Measurements from ENCODE around the gene ACVRL1. TPM values are rescaled to one million over a fixed set of nuclear protein-coding genes. Genes with fewer than 3 reads are reported as not detected.
"Not testable (repeated sequence)": the region's sequence is repeated elsewhere in the genome, so short reads cannot be mapped to it uniquely, and the experiment has no call there.

The ACVRL1 gene
- total and polyA plus RNA-seq, 2 donors, result 47.9 to 71.7 TPM

DNA sequence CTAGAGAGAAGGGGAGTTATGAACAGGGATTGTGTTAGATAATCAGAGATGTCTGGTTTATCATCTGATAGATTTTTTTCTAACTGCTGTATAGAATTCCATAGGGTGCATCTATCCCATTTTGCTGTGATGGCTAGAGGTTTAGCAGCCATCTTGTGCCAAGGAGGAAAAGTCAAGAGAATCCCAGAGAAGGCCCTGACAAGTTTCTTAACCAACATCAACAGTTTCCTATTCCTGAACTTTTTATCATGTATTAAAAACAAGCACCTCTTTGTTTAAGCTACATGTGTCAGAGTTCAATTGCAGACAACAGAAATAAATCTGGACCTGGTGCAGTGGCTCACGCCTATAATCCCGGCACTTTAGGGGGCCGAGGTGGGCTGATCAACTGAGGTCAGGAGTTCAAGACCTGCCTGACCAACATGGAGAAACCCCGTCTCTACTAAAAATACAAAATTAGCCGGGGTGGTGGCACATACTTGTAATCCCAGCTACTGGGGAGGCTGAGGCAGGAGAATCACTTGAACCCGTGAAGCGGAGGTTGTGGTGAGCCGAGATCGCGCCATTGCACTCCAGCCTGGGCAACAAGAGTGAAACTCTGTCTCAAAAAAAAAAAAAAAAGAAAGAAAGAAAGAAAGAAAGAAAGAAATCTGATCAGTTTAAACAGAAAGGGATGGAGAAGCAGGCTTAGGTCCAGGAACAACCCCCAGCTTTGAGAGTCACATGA, 21.8 kb upstream of the ACVRL1 start:
- not testable (repeated sequence) for H3K4me1 ChIP-seq (ENCODE audit: insufficient read depth); H3K4me3 ChIP-seq (ENCODE audit: low read depth, low read length); H3K36me3 ChIP-seq (ENCODE audit: insufficient read depth); H3K27ac ChIP-seq (ENCODE audit: low read depth); DNase-seq (ENCODE audit: extremely low spot score)
- WGBS, result 84% methylated on average over 10 of the region's 10 CpGs

DNA sequence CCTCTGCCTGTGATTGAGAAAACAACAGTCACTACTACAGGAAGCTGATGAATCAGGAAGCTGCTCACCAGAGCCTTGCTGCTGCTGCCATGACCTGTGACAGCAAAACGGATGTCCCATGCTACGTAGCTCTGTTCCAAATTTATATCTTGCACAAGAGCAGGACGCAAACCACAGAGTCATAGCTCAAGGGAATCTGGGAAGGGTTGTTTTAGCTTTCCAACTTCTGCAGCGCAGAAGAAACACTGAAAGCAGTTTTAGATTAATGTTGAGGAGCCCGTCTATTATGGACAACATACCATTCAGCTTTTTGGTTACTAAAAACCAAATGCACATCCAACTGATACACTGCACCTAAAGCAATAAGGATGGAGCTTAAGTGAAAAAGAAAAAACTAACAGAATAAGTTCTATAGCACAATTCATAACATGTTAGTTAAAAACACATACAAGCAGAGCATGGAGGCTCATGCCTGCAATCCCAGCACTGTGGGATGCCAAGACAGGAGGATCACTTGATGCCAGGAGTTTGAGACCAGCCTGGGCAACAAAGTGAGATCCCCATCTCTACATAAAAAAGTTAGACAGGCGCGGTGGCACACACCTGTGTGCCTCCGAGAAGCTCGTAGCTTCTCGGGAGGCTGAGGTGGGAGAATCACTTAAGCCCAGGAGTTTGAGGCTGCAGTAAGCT, 21.1 kb upstream of the ACVRL1 start:
- no peak for DNase-seq (ENCODE audit: extremely low spot score)
- WGBS, result 61% methylated on average over 10 of the region's 10 CpGs
- Histone ChIP-seq H3K4me1 (ENCODE audit: insufficient read depth) (no peaks in the 10 kb centered on the region), H3K27ac (ENCODE audit: low read depth) (no peak overlapping the region), H3K4me3 (ENCODE audit: low read depth, low read length) (no peak overlapping the region), H3K36me3 (ENCODE audit: insufficient read depth) (no peaks in the 10 kb centered on the region)

DNA sequence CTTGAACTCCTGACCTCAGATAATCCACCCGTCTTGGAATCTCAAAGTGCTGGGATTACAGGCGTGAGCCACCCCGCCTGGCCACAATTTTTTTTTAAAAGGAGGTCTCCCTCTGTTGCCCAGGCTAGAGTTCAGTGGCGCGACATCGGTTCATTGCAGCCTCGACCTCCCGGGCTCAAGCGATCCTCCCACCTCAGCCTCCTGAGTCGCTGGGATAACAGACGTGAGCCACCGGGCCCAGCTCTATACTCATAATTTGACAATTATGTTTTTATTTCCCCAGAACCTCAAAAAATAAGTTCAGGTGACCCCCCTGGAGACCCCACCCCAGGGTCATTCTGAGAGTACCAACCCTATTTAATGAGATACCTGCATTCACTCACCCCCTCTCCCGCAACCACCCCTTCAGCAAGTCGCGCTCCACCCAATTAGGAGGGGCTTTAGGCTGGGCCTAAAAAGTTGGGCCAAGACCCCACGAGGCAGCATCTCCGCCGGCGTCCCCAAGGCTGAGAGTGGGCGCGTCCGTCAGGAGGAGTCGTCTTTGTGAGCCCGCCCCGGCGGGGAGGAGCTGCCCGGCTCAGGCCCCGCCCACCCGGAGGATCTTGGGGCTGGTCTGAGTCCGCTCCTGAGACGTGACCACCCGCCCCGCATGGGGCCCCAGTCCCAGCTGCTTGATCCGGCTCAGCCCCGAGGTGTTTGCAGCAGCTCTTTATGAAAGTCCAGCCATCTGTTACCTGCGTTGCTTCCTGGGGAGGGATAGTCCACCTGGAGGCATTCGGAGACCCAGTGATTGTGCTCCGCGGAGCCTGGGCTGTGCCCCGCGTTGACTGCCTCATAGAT, 19.6 kb upstream of the ACVRL1 start, which contains the start of gene ANKRD33:
Gene ANKRD33, plus strand, starts transcription at position 628 of the 840 bp plus-strand sequence. Its CDS starts 84 bp downstream, at position 712.
- no peak within 1 kb of the TSS for H3K4me3 ChIP-seq (ENCODE audit: low read depth, low read length)
- WGBS, result 47% methylated on average over 41 of the region's 41 CpGs
- no peak within 1 kb of the TSS for H3K27ac ChIP-seq (ENCODE audit: low read depth)
- no peaks in the 10 kb centered on the region for H3K36me3 ChIP-seq (ENCODE audit: insufficient read depth)
- DNase-seq (ENCODE audit: extremely low spot score), result no peak
- no peaks in the 10 kb centered on the region for H3K4me1 ChIP-seq (ENCODE audit: insufficient read depth)

DNA sequence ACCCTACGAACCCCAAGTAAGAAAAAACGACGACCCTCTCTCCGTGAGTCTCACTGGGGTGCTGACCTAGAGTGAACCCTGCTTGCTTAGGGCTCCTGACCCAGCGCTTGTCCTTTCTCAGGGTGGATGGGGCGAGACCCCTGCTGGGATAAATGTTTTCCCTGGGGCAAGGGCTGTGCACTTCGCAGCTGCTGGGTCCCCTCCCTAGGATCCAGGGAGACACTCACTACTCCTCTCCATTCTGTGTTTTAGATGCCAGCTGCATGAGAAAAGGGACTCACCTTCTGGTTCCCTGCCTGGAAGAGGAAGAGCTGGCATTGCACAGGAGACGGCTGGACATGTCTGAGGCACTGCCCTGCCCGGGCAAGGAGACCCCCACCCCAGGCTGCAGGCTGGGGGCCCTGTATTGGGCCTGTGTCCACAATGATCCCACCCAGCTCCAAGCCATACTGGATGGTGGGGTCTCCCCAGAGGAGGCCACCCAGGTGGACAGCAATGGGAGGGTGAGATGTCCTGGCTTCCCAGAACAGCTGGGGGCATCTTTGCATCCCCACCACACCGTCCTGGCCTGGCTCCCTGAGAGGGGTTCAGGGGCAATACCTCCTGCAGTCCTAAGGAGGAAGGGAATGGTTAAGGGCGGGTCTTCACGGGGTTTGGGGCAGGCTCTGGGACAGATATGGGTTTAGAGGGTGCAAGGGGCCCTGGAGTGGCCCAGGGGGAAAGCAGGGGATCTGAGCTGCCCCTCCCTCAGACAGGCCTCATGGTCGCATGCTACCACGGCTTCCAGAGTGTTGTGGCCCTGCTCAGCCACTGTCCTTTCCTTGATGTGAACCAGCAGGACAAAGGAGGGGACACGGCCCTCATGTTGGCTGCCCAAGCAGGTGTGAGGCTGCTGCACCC, 18.7 kb upstream of the ACVRL1 start:
- Histone ChIP-seq H3K4me3 (ENCODE audit: low read depth, low read length) (no peak overlapping the region), H3K36me3 (ENCODE audit: insufficient read depth) (no peaks in the 10 kb centered on the region), H3K4me1 (ENCODE audit: insufficient read depth) (no peaks in the 10 kb centered on the region), H3K27ac (ENCODE audit: low read depth) (no peak overlapping the region)
- 72% methylated on average over 15 of the region's 15 CpGs for WGBS
- no peak for DNase-seq (ENCODE audit: extremely low spot score)

DNA sequence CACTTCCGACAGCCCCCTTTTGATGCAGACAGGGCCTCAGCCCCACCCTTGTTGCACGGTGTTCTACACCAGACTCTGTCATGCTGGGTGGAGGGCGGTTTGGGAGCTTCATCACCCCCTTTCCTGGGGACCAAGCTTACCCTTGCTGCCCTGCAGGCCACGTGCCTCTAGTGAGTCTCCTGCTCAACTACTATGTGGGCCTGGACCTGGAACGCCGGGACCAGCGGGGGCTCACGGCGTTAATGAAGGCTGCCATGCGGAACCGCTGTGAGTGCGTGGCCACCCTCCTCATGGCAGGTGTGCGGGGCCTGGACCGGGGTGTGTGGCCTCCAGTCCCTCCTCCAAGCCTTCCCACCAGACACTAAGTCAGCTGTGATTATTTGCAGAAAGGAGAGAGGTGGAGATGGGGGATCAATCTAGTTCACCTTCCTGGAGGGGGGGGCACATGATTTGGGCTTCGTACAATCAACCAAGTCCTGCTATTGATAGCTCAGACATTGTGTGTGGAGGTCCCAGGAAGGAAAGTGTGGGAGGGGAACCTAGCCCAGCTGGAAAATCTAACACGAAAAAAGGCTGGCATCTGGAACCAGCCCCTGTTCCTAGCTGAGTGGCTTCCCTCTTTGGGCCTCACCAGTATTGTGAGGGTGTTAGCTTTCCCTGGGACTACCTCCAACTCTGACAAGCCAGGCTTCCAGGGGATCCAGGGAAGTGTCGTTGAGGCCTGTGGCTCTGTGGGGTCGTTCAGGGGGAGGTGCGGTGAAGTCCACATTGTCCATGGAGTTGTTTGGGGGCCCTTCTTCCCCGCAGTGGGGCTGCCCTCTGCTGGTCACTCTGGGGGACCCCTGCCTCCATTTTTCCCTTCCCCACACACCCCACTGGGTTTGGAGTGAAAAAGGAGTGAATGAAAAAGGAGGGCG, 17.8 kb upstream of the ACVRL1 start:
- no peak overlapping the region for H3K4me3 ChIP-seq (ENCODE audit: low read depth, low read length)
- DNase-seq (ENCODE audit: extremely low spot score), result no peak
- no peak overlapping the region for H3K27ac ChIP-seq (ENCODE audit: low read depth)
- H3K36me3 ChIP-seq (ENCODE audit: insufficient read depth), result no peaks in the 10 kb centered on the region
- H3K4me1 ChIP-seq (ENCODE audit: insufficient read depth), result no peaks in the 10 kb centered on the region
- WGBS, result 79% methylated on average over 21 of the region's 21 CpGs

DNA sequence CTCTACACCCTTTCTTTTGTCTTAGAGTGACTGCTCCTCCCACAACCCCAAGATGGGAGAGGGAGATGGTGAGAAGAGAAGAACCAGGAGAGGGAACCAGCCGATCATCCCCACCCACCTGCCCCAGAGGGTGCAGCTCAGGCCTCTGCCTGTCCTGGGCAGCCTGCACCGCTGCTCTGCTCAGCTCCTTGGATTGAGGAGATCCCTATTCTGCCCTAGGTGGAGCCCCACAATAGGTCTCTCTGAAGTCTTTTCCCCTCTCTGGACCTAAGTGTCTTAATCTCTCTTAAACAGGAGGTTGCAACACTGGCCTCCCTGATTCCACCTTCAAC, 17.2 kb upstream of the ACVRL1 start:
- Histone ChIP-seq H3K36me3 (ENCODE audit: insufficient read depth) (no peaks in the 10 kb centered on the region), H3K4me1 (ENCODE audit: insufficient read depth) (no peaks in the 10 kb centered on the region), H3K4me3 (ENCODE audit: low read depth, low read length) (no peak overlapping the region), H3K27ac (ENCODE audit: low read depth) (no peak overlapping the region)
- WGBS, result 90% methylated on average over 2 of the region's 2 CpGs
- DNase-seq (ENCODE audit: extremely low spot score), result no peak

DNA sequence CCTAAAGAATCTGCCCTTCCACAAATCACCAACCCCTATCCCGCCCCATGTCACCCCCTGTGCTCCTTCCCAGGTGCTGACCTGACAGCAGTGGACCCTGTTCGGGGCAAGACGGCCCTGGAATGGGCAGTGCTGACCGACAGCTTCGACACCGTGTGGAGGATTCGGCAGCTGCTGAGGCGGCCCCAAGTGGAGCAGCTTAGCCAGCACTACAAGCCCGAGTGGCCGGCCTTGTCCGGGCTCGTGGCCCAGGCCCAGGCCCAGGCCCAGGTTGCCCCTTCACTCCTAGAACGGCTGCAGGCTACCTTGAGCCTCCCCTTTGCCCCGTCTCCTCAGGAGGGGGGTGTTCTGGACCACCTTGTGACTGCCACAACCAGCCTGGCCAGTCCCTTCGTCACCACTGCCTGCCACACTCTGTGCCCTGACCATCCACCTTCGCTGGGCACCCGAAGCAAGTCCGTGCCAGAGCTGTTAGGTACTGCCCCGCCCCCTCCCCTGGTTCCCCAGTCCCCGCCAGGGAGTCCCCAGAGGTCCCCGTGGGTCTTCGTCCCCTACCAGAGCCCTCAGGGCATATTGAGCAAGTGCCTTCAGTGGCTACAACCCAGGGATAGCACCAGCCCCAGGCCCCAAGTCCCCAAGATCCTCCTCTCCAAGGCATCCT, 16.7 kb upstream of the ACVRL1 start:
- 86% methylated on average over 22 of the region's 22 CpGs for WGBS
- Histone ChIP-seq H3K4me3 (ENCODE audit: low read depth, low read length) (no peak overlapping the region), H3K27ac (ENCODE audit: low read depth) (no peak overlapping the region), H3K36me3 (ENCODE audit: insufficient read depth) (no peaks in the 10 kb centered on the region), H3K4me1 (ENCODE audit: insufficient read depth) (no peaks in the 10 kb centered on the region)
- DNase-seq (ENCODE audit: extremely low spot score), result no peak

DNA sequence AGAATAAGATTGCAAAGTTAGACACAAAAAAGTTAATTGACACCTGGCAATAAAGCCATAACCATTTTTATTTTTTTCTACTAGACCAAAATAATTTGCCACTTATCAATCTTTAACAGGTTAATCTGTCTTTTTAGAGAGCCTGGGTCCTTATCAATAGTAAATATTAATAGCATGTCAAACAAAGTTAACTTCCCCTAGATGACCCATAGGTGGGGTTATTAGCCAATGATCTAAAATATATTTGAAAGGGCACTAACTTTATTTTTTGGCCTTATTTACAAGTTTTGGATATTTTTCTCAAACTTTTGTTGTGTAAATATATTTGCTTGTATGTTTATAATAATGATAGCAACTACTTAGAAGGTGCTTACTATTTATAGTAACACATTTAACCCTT, 15.5 kb upstream of the ACVRL1 start:
- Histone ChIP-seq H3K27ac (ENCODE audit: low read depth) (no peak overlapping the region), H3K4me3 (ENCODE audit: low read depth, low read length) (no peak overlapping the region), H3K4me1 (ENCODE audit: insufficient read depth) (no peaks in the 10 kb centered on the region), H3K36me3 (ENCODE audit: insufficient read depth) (no peaks in the 10 kb centered on the region)
- DNase-seq (ENCODE audit: extremely low spot score), result no peak

DNA sequence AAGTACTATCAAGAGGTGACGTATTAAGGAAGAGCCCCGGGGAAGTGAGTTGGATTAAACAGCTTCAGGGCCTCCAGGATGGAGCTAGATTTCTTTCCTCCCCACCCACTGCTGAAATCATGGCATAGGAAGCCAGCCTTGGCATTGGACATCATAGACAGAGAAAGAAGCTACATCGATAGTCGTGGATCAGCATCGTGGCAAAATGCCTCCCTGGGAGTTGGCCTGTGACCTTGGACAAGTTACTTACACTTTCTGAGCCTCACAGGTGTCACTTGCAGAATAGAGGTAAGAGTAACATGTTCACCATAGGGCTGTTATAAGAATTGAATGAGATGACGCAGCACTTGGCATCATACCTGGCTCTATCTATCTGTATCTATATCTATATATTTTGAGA, 13.5 kb upstream of the ACVRL1 start:
- 82% methylated on average over 6 of the region's 6 CpGs for WGBS
- DNase-seq (ENCODE audit: extremely low spot score), result no peak
- Histone ChIP-seq H3K36me3 (ENCODE audit: insufficient read depth) (no peaks in the 10 kb centered on the region), H3K4me3 (ENCODE audit: low read depth, low read length) (no peak overlapping the region), H3K4me1 (ENCODE audit: insufficient read depth) (no peaks in the 10 kb centered on the region), H3K27ac (ENCODE audit: low read depth) (no peak overlapping the region)

DNA sequence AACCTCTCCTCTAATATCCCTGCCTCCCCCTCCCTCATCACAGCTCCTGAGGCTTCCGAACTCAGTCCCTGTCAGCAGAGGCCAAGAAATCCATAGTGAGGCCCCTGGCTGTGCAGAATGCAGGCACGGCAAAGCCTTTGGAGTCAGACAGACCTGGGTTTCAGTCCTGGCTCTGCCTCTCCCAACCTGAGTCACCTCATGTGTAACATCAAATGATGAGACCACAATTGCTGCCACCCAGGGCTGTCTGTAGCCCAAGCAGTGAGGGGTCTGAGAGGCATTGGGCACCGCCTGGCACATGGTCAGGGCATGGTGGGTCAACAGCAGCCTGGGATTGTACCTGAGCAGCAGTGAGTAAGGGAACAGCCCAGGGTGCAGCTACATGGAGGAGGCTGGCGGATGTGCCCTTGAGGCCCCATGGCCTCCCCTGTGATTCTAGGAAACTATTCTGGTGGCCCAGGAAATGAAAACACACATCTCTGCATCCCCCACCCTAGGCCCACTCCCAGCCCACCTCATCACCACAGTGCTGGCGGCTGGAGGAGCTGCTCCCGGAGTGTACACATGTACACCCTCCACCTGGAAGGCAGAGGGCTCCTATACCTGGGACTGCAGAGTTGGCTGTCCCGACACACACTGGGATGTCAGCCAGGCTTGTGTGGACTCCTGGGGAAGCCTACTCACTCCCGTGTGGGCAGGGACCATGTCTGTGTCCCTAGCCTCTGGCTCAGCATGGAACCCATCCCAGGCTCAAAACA, 11.7 kb upstream of the ACVRL1 start:
- Histone ChIP-seq H3K4me1 (ENCODE audit: insufficient read depth) (no peaks in the 10 kb centered on the region), H3K4me3 (ENCODE audit: low read depth, low read length) (no peak overlapping the region), H3K36me3 (ENCODE audit: insufficient read depth) (no peaks in the 10 kb centered on the region), H3K27ac (ENCODE audit: low read depth) (no peak overlapping the region)
- DNase-seq (ENCODE audit: extremely low spot score), result no peak
- 89% methylated on average over 8 of the region's 8 CpGs for WGBS

DNA sequence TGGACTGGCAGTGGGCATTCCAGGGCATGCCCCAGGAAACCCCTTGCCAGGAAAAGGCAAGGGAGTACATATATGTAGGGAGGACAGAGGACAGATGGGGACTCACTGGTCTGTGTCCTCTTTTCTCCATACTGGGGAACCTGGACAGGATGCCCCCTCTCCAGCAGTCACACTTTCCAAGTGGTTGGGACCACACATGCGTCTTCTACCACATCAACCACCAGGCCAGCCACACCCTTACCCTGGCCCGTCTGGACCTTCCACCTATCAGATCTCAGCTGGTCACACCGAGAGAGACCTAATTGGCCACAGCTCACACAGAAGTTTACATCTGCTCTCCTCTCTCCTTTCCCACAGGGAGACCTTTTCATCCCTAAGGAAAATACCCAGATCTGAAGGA, 11.1 kb upstream of the ACVRL1 start:
- 72% methylated on average over 3 of the region's 3 CpGs for WGBS
- no peaks in the 10 kb centered on the region for H3K36me3 ChIP-seq (ENCODE audit: insufficient read depth)
- no peak overlapping the region for H3K4me3 ChIP-seq (ENCODE audit: low read depth, low read length)
- DNase-seq (ENCODE audit: extremely low spot score), result no peak
- no peaks in the 10 kb centered on the region for H3K4me1 ChIP-seq (ENCODE audit: insufficient read depth)
- no peak overlapping the region for H3K27ac ChIP-seq (ENCODE audit: low read depth)
